Ishikawa (cell line): ENCODE data around the gene S100A16.

Experiments
- CEBPB ChIP-seq: IDR thresholded peaks from 2 replicates; pipeline ENCODE4 v1.6.1; 2012
- CREB1 ChIP-seq: IDR thresholded peaks from 2 replicates; pipeline ENCODE4 v1.6.1; 2012; ENCODE audit warnings: low read depth
- EGR1 ChIP-seq: IDR thresholded peaks from 2 replicates; pipeline ENCODE4 v1.6.1; 2012
- EP300 ChIP-seq: IDR thresholded peaks from 2 replicates; pipeline ENCODE4 v1.6.1; 2012; ENCODE audit warnings: borderline replicate concordance
- FOXM1 ChIP-seq: IDR thresholded peaks from 2 replicates; pipeline ENCODE4 v1.6.1; 2012; ENCODE audit warnings: low read depth, borderline replicate concordance
- MAX ChIP-seq: IDR thresholded peaks from 2 replicates; pipeline ENCODE4 v1.6.1; 2012
- NFIC ChIP-seq: IDR thresholded peaks from 2 replicates; pipeline ENCODE4 v1.6.1; 2012
- RAD21 ChIP-seq: IDR thresholded peaks from 2 replicates; pipeline ENCODE4 v1.6.1; 2012; ENCODE audit warnings: low read depth
- TAF1 ChIP-seq: IDR thresholded peaks from 2 replicates; pipeline ENCODE4 v1.6.1; 2012; ENCODE audit warnings: low read depth, mild to moderate bottlenecking
- TCF12 ChIP-seq: IDR thresholded peaks from 2 replicates; pipeline ENCODE4 v1.6.1; 2012; ENCODE audit warnings: low read depth
- TEAD4 ChIP-seq: IDR thresholded peaks from 2 replicates; pipeline ENCODE4 v1.6.1; 2012
- USF1 ChIP-seq: IDR thresholded peaks from 2 replicates; pipeline ENCODE4 v1.6.1; 2012
- YY1 ChIP-seq: IDR thresholded peaks from 2 replicates; pipeline ENCODE4 v1.6.1; 2012; ENCODE audit warnings: low read depth
- ZBTB7A ChIP-seq: IDR thresholded peaks from 2 replicates; pipeline ENCODE4 v1.6.1; 2012; ENCODE audit warnings: low read depth
- TF ChIP-seq, protein P1 (sequence below): IDR thresholded peaks from 2 replicates; pipeline ENCODE4 v1.6.1; 2012; ENCODE audit warnings: low read depth, mild to moderate bottlenecking

Gene S100A16

DNA sequence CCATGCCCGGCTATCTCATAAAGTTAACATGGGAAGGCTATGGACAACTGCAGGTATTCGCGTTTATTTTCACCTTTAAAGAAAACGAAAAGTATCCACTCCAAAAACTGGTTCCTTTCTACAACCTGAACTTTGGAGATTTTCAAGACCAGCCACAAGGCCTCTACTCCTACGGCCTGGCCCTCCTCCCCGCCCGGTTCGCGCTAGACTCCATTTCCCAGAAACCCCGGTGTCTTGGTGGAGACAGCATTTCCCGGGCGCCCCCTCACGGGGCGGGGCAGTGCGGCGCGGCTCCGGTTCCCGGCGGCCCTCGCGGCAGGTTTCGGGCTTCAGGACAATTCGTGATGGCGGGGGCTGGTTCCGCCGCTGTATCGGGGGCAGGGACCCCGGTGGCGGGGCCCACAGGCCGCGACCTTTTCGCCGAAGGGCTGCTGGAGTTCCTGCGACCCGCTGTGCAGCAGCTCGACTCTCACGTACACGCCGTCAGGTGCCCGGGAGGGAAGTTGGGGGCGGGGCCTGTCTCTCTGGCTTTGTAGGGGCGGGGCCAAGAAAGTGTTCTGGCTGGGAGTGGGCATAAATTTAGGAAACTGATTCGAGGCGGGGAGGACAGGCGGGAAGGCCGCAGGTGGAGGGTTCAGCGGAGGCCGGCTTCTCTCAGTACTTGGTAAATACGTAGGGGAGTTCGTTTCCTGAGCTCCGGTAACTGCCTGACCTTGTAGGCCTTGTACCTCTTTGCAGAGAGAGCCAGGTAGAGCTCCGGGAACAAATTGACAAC, 45.6 kb upstream of the S100A16 start, which contains the start of gene SNAPIN:
SNAPIN (plus strand) TSS at position 304 of the 775 bp plus-strand sequence; CDS start at position 345, 41 bp downstream.
- TF ChIP-seq FOXM1 (no peak), YY1 (peak; percentile 83), EP300 (0 out of 2 replicates have a peak, but pooled peaks have one; percentile 34), NFIC (no peak), EGR1 (peak; percentile 89), ZBTB7A (0 out of 2 replicates have a peak, but pooled peaks have one; percentile 47), TCF12 (0 out of 2 replicates have a peak, but pooled peaks have one; percentile 24), TEAD4 (no peak), CEBPB (no peak), MAX (peak; percentile 56; the same call in 1 of the 2 replicates), RAD21 (peak; percentile 8; the same call in 1 of the 2 replicates), CREB1 (peak; percentile 49; the same call in 1 of the 2 replicates), TAF1 (peak; percentile 79), USF1 (peak; percentile 30)
- TF ChIP-seq, protein P1, sequence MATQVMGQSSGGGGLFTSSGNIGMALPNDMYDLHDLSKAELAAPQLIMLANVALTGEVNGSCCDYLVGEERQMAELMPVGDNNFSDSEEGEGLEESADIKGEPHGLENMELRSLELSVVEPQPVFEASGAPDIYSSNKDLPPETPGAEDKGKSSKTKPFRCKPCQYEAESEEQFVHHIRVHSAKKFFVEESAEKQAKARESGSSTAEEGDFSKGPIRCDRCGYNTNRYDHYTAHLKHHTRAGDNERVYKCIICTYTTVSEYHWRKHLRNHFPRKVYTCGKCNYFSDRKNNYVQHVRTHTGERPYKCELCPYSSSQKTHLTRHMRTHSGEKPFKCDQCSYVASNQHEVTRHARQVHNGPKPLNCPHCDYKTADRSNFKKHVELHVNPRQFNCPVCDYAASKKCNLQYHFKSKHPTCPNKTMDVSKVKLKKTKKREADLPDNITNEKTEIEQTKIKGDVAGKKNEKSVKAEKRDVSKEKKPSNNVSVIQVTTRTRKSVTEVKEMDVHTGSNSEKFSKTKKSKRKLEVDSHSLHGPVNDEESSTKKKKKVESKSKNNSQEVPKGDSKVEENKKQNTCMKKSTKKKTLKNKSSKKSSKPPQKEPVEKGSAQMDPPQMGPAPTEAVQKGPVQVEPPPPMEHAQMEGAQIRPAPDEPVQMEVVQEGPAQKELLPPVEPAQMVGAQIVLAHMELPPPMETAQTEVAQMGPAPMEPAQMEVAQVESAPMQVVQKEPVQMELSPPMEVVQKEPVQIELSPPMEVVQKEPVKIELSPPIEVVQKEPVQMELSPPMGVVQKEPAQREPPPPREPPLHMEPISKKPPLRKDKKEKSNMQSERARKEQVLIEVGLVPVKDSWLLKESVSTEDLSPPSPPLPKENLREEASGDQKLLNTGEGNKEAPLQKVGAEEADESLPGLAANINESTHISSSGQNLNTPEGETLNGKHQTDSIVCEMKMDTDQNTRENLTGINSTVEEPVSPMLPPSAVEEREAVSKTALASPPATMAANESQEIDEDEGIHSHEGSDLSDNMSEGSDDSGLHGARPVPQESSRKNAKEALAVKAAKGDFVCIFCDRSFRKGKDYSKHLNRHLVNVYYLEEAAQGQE: no peak

DNA sequence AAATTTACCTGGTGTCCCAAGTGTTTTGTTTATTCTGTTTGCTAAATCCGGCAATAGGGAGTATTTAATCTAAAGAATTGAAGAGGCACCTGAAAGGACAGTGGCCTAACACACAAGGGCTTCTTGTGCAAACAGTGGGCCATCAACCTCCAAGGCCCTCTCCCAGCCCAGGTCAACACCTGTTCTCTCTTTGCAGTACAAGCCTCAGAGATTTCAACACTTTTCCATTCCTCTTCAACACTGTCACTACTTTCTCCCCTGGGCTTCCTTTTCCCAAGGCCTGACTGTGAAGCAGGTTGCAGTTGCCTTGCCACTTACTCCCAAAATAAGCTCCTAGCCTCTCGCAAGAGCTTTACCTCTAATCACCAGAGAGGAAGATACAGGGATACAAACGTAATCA, 42.4 kb upstream of the S100A16 start:
- TF ChIP-seq TAF1 (no peak), FOXM1 (no peak), EGR1 (no peak), CREB1 (no peak), NFIC (no peak), ZBTB7A (no peak), TEAD4 (no peak)

DNA sequence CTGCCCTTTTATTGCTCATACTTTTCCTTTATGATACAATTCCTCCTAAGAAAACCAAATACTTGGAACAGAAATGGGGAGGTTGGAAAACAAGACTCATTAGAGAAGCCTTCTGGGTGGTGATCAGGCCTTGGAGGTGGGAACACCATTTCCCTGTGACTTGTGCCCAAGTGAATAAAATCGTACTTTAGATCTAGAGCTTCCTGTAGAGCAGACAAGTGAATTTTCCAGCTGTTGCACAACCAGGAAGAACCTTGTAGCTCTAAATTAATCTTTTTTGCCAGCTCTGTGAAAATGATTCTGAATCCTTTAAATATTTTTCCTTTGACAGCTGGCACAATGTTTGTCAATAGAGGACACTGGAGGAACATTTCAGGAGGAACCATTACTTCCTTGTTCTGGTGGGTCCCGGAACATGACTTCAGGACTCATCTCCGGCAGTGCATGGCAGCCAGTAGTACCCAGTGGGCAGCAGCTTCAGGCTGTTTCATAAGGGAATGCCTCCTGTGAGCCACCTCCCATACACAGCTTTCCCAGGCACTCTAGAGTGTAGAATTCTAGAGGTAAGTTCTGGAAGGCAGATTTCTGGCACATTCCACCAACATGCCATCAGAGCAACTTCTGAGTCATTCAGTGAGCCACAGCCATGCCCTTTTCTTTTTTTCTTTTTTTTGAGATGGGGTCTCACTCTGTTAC, 40.0 kb upstream of the S100A16 start:
- TF ChIP-seq USF1: no peak

DNA sequence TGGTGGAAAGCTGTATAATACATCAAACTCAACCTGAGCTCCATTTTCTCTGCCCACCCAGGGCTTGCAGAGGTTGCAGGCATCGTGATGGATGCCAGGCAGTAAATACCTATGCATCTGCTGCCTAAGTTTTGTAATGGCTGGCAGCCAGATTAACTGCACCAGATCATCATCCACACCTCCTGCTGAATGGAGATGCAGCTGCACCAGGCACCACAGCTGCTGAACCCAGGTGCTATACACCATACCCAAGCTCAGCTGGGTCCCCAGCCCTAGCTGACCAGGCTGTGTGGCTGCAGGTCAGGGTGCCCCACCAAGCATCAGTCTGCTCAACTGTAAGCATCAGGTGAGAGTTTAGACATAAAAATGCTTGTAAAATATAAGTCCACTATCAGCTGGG, 38.8 kb upstream of the S100A16 start:
- no peak for TF ChIP-seq EGR1
- no peak for TF ChIP-seq CEBPB
- TF ChIP-seq FOXM1: no peak
- TF ChIP-seq MAX: no peak
- TF ChIP-seq CREB1: no peak
- no peak for TF ChIP-seq TCF12
- no peak for TF ChIP-seq EP300
- TF ChIP-seq NFIC: no peak
- TF ChIP-seq TEAD4: no peak
- no peak for TF ChIP-seq ZBTB7A
- TF ChIP-seq TAF1: no peak
- TF ChIP-seq, protein P1: no peak
- no peak for TF ChIP-seq RAD21

DNA sequence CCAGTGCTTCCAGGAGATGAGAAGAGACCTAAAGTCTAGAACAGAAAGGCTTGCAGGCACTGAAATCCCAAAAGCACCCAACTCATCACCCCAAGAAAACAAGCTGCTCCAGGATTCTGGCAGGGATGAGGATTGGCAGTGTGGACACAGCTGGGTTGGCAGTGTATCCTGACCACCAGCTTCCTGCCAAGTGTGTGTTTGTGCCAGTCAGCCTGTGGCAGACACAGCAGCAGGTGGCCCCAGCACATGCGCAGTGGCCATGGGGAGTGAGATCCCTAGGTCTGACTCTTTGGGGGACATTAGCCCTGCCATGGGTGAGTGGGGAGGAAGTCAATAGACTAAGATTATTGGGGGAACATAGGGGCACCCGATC, 36.9 kb upstream of the S100A16 start:
- TF ChIP-seq ZBTB7A (no peak), TAF1 (no peak), TEAD4 (no peak), TCF12 (no peak), EGR1 (no peak), USF1 (no peak), MAX (no peak), CREB1 (no peak), NFIC (no peak), EP300 (no peak), CEBPB (no peak), YY1 (no peak), RAD21 (no peak), FOXM1 (no peak)
- TF ChIP-seq, protein P1: no peak
